ENCODE results near the gene U2AF2.

Gene U2AF2

GRCh38 chr19:55684946-55685681 lies 30.3 kb downstream of the U2AF2 start:
- ChIA-PET CTCF (no interaction called here), POLR2A (ENCODE audit: low non-redundant PET) (no interaction called here)
- no peak for TF ChIP-seq CTCF (conservative IDR thresholded peaks at IDR 0.05; ENCODE audit: low read depth)
- no peak for DNase-seq (ENCODE audit: low spot score)
- no peak overlapping the region for H3K27ac ChIP-seq

DNA sequence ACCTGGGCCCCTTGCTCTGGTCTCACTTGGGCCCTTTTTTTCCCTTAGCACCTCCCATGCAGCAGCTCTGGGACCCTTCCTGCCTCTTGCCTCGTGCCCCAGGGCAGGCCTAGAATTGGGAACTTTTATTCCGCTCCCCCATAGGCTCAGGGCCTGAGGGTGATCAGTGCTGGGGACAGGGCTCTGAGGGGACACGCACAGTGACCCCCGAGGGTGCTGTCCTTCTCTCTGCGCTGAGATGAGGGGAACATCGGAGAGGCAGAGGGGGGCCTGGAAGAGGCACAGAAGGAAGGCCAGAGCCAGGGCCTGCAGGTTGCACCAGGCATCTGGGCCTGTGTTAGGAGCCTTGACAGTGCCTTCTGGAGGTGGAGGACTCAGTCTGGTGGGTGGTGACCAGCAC lies 30.9 kb downstream of the U2AF2 start:
- no peak overlapping the region for H3K27ac ChIP-seq
- POLR2A ChIA-PET (ENCODE audit: low non-redundant PET): no interaction called here
- no peak for TF ChIP-seq CTCF (conservative IDR thresholded peaks at IDR 0.05; ENCODE audit: low read depth)
- no peak for DNase-seq (ENCODE audit: low spot score)
- CTCF ChIA-PET: no interaction called here

DNA sequence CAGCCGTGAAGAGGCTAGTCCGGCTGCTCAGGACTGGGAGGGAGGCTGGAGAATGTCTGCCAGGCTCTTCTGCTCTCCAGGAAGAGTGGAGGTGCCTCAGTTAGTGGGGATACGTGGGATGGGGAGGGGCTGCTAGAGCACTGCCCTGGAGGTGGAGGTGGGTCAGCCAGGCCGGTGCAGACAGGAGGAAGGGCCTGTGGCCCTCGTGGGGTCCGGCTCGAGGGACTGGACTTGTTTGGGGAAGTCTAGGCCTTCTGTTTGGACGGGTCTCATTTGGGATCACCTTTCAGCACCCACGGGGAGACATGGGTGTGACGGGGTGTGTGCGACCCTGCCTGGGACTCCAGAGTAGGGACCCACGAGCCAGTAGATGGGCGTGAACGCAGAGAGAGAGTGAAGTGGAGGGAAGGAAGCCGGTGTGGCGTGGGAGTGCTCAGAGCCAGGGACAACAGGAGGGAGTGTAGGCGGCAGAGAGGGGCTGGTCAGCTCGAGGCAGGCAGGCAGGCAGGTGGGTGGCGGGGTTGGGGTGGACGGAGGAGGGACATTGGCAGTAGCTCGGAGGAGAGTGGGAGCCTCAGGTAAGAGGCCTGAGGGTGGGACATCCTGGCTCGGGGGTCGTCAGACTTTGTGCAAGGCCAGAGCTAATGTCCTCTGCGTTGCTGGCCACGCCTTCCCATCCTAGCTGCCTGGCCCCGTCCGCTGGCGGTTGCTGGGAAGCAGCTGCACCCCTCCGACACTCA lies 31.6 kb downstream of the U2AF2 start:
- TF ChIP-seq CTCF (conservative IDR thresholded peaks at IDR 0.05; ENCODE audit: low read depth): no peak
- no peak for DNase-seq (ENCODE audit: low spot score)
- no peak overlapping the region for H3K27ac ChIP-seq
- POLR2A ChIA-PET (ENCODE audit: low non-redundant PET): no interaction called here
- CTCF ChIA-PET: no interaction called here

- no peak for DNase-seq (ENCODE audit: low spot score)
- H3K27ac ChIP-seq: peak overlapping the region; percentile 12; the same call in 1 of the 2 replicates
- no peak for TF ChIP-seq CTCF (conservative IDR thresholded peaks at IDR 0.05; ENCODE audit: low read depth)
- POLR2A ChIA-PET (ENCODE audit: low non-redundant PET): no interaction called here
- CTCF ChIA-PET: no interaction called here
Measured at GRCh38 chr19:55687281-55688201, 32.7 kb downstream of the U2AF2 start.

DNA sequence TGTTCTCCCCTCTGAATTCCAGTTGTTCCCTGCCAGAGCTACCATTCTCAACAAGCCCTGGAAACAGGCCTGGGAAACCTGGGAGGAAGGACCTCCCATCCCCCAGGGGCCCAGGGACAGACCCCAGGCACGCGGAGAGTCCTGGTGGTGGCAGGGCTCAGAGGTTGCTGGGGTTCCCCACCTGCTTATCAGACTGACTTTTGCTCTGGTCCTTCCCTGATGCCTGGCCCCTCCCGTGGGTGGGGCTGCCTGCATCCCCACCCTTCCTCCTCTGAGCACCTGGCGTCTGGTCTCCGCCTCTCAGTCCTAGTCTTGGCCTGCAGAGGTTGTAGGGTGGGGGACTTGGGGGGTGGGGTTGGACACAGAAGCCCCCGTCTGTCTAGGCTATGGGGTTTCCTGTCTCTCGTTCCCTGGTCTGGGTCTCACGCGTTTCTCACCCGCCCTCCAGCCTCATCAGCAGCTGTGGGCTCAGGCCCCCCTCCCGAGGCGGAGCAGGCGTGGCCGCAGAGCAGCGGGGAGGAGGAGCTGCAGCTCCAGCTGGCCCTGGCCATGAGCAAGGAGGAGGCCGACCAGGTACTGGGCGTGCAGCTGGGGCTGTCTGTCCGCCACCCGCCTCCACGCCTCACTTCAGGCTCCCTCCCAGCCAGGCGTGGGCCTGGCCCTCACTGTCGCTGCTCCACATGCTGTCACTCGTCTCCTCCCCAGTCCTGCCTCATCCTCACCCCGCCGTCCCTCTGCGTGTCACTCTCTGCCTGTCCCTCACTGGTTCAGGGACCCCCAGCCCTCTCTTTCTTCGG lies 33.8 kb downstream of the U2AF2 start:
- ChIA-PET CTCF (no interaction called here), POLR2A (ENCODE audit: low non-redundant PET) (no interaction called here)
- no peak for DNase-seq (ENCODE audit: low spot score)
- no peak for TF ChIP-seq CTCF (conservative IDR thresholded peaks at IDR 0.05; ENCODE audit: low read depth)
- H3K27ac ChIP-seq: peak overlapping the region; percentile 12; the same call in 1 of the 2 replicates

Measured in RWPE1 (cell line).